GM12878 (cell line): ENCODE measurements around the gene FAM120B. TPM values are rescaled to one million over a fixed set of nuclear protein-coding genes. Genes with fewer than 3 reads are reported as not detected.

Experiments
- ATAC-seq: fragments of 200-7000 bp; cut with Tn5 transposase; 3 replicates; pipeline ENCODE4 v1.9.1; 2020; ENCODE audit warnings: mild to moderate bottlenecking, moderate library complexity
- BruUV-seq: library from RNA; stranded (reverse); fragments of 400-500 nt; replicated peaks from 2 replicates; lab custom pipeline; 2021; lab: Mats Ljungman, UMichigan
- CTCF ChIA-PET: fragments of 300-600 bp; sonication (Branson Sonifier 250); formaldehyde crosslinking; extraction: SDS; loops from one replicate; lab custom pipeline; 2021; ENCODE audit warnings: inconsistent platforms; lab: Yijun Ruan, JAX
- POLR2A ChIA-PET: fragments of 350-600 bp; formaldehyde crosslinking; extraction: SDS; loops from one replicate; lab custom pipeline; 2021; ENCODE audit warnings: inconsistent platforms; lab: Charles Lee
- RAD21 ChIA-PET: fragments of 300-600 bp; sonication (Branson Sonifier 250); formaldehyde crosslinking; loops from one replicate; lab custom pipeline; 2023; ENCODE audit warnings: antibody characterized with exemption; ENCODE audit not compliant: unreplicated experiment; lab: Charles Lee
- SMC1A ChIA-PET: fragments of 300-600 bp; sonication (Branson Sonifier 250); formaldehyde crosslinking; loops from one replicate; lab custom pipeline; 2023; ENCODE audit not compliant: unreplicated experiment, uncharacterized antibody; lab: Charles Lee
- DNase-seq: peaks from one replicate; pipeline ENCODE4 v3.0.0-alpha.2; 2011; ENCODE audit warnings: low read depth, low spot score
- FAIRE-seq: peaks from 3 replicates; lab custom pipeline; 2011; peaks lifted over from hg19 to GRCh38; lab: Jason Lieb, UNC
- H2AFZ ChIP-seq: 2 replicates; pipeline ENCODE4 v1.6.0; 2011; ENCODE audit warnings: low read depth, low read length, control low read depth; ENCODE audit not compliant: control insufficient read depth
- H3K27ac ChIP-seq: 2 replicates; pipeline ENCODE4 v1.5.1; 2011; ENCODE audit warnings: control low read depth; ENCODE audit not compliant: control insufficient read depth, insufficient read depth
- H3K27me3 ChIP-seq, 2 experiments: replicated peaks in 1 of 2; 2 replicates each; pipeline versions ENCODE4 v1.6.0 to v1.6.1; 2011; ENCODE audit warnings: low read length in 1 of 2; ENCODE audit not compliant: control insufficient read depth in 2 of 2, insufficient read depth in 2 of 2
- H3K36me3 ChIP-seq, 2 experiments: 2 replicates each; pipeline ENCODE4 v1.5.1; 2011; ENCODE audit warnings: low read length in 1 of 2; ENCODE audit not compliant: control insufficient read depth in 2 of 2, insufficient read depth in 2 of 2
- H3K4me1 ChIP-seq: 2 replicates; pipeline ENCODE4 v1.6.1; 2011; ENCODE audit warnings: mild to moderate bottlenecking, low read length, moderate library complexity, mixed read lengths; ENCODE audit not compliant: control insufficient read depth, insufficient read depth
- H3K4me2 ChIP-seq: 2 replicates; pipeline ENCODE4 v1.6.0; 2011; ENCODE audit warnings: control low read depth; ENCODE audit not compliant: control insufficient read depth, insufficient read depth
- H3K4me3 ChIP-seq: fragments of 200-600 bp; sonication (generic); 2 replicates; pipeline ENCODE4 v1.5.1; 2016
- H3K79me2 ChIP-seq: 2 replicates; pipeline ENCODE4 v1.6.0; 2011; ENCODE audit warnings: low read length; ENCODE audit not compliant: control insufficient read depth, insufficient read depth
- H3K9ac ChIP-seq: 2 replicates; pipeline ENCODE4 v1.8.0; 2011; ENCODE audit warnings: low read length, control low read depth, mixed read lengths; ENCODE audit not compliant: control insufficient read depth, insufficient read depth
- H3K9me3 ChIP-seq: replicated peaks from 3 replicates; pipeline ENCODE4 v1.5.1; 2011; ENCODE audit warnings: mild to moderate bottlenecking, low read length; ENCODE audit not compliant: control insufficient read depth, insufficient read depth
- H4K20me1 ChIP-seq: 2 replicates; pipeline ENCODE4 v1.6.0; 2011; ENCODE audit not compliant: control insufficient read depth, insufficient read depth
- BCL11A ChIP-seq: IDR thresholded peaks from 2 replicates; pipeline ENCODE4 v1.6.1; 2011; ENCODE audit warnings: low read depth, low read length
- BHLHE40 ChIP-seq, 2 experiments: fragments of 450-650 bp in 1 of 2; IDR thresholded peaks; 2 replicates each; pipeline ENCODE4 v1.6.1; 2011 to 2017; ENCODE audit warnings: low read depth in 2 of 2, borderline replicate concordance in 1 of 2, improper control_type of control experiment in 1 of 2, low read length in 1 of 2, mild to moderate bottlenecking in 1 of 2
- IRF4 ChIP-seq: IDR thresholded peaks from 2 replicates; pipeline ENCODE4 v1.6.1; 2011; ENCODE audit warnings: low read depth, low read length
- MYC ChIP-seq: IDR thresholded peaks from 2 replicates; pipeline ENCODE4 v1.6.1; 2011; ENCODE audit warnings: mild to moderate bottlenecking, low read length, moderate library complexity, inconsistent platforms; ENCODE audit not compliant: insufficient read depth, insufficient replicate concordance, insufficient read length, severe bottlenecking
- NFIC ChIP-seq: IDR thresholded peaks from 2 replicates; pipeline ENCODE4 v1.6.1; 2012; ENCODE audit warnings: low read depth, mild to moderate bottlenecking, inconsistent platforms, low read length, moderate library complexity
- NKRF ChIP-seq: fragments of 450-650 bp; conservative IDR thresholded peaks from 2 replicates; pipeline ENCODE4 v1.6.1; 2017; ENCODE audit warnings: mild to moderate bottlenecking, moderate library complexity
- PML ChIP-seq: IDR thresholded peaks from 2 replicates; pipeline ENCODE4 v1.6.1; 2012; ENCODE audit warnings: low read length, inconsistent platforms
- RB1 ChIP-seq: fragments of 450-650 bp; formaldehyde crosslinking; IDR thresholded peaks from 2 replicates; pipeline ENCODE4 v1.6.1; 2017; ENCODE audit warnings: mild to moderate bottlenecking, borderline replicate concordance
- RBBP5 ChIP-seq: fragments of 200-600 bp; sonication (generic); conservative IDR thresholded peaks from 2 replicates; pipeline ENCODE4 v1.6.1; 2016
- SIX5 ChIP-seq: IDR thresholded peaks from 2 replicates; pipeline ENCODE4 v1.6.1; 2011; ENCODE audit warnings: mild to moderate bottlenecking, low read depth, low read length, moderate library complexity; ENCODE audit not compliant: severe bottlenecking
- SKIL ChIP-seq: fragments of 450-650 bp; IDR thresholded peaks from 2 replicates; pipeline ENCODE4 v1.6.1; 2017; ENCODE audit warnings: mild to moderate bottlenecking, low read depth, inconsistent platforms; ENCODE audit not compliant: poor library complexity, severe bottlenecking
- ZNF207 ChIP-seq: fragments of 450-650 bp; IDR thresholded peaks from 2 replicates; pipeline ENCODE4 v1.6.1; 2014; ENCODE audit warnings: antibody characterized with exemption, mild to moderate bottlenecking, borderline replicate concordance
- ZNF217 ChIP-seq: fragments of 450-650 bp; IDR thresholded peaks from 2 replicates; pipeline ENCODE4 v1.6.1; 2017; ENCODE audit warnings: antibody characterized with exemption, mild to moderate bottlenecking
- WGBS: methylation state at CpG from one replicate; pipeline ENCODE4 v1.1.6; 2016; ENCODE audit warnings: low lambda C conversion rate; ENCODE audit not compliant: insufficient replicate concordance, insufficient coverage; ENCODE audit errors: missing lambda C conversion rate; 5-methylcytosine and 5-hydroxymethylcytosine counted together
- in situ Hi-C: fragments of 300-500 bp; cut with MboI; formaldehyde crosslinking; loops from 9 replicates; pipeline ENCODE4 v1.14.3; 2018; ENCODE audit warnings: mixed read lengths
- intact Hi-C: fragments of 100-400 bp; cut with micrococcal nuclease; formaldehyde crosslinking; loops from one replicate; pipeline ENCODE4 v1.14.2; 2022; ENCODE audit not compliant: unreplicated experiment
- polyA plus RNA-seq, 11 experiments: library from polyadenylated mRNA; depleted of rRNA in 4 of 11; unstranded in 6 of 11; stranded (reverse) in 5 of 11; fragments of >200 nt; fragmentation: Nextera tagmentation in 4 of 11; fragmentation: Illumina TruSeq in 1 of 11; extraction: Ambion mirVana in 4 of 11; extraction: Trizol in 1 of 11; gene quantifications; 1 replicate in 1 of 11; 2 replicates in 10 of 11; pipeline versions ENCODE4 v1.2.1 to v1.2.3, GENCODE V29; 2011 to 2016; ENCODE audit warnings: inconsistent platforms in 2 of 11, missing spikeins in 2 of 11, low read depth in 1 of 11
- total RNA-seq, 4 experiments: library from RNA; depleted of rRNA in 3 of 4; stranded (reverse); fragments of >200 nt in 3 of 4; fragmentation: Illumina TruSeq in 1 of 4; extraction: Trizol in 1 of 4; gene quantifications; 2 replicates each; pipeline versions ENCODE4 v1.2.1 to v1.2.3, GENCODE V29; 2013 to 2021
- TF ChIP-seq, protein P1 (sequence below): fragments of 450-650 bp; IDR thresholded peaks from 2 replicates; pipeline ENCODE4 v1.6.1; 2017; ENCODE audit warnings: antibody characterized with exemption, mild to moderate bottlenecking, moderate library complexity
- TF ChIP-seq, protein P2 (sequence below): fragments of 150-350 bp; IDR thresholded peaks from 2 replicates; pipeline ENCODE4 v1.6.1; 2014; ENCODE audit warnings: mild to moderate bottlenecking, low read depth, low read length

The FAM120B gene
- total and polyA plus RNA-seq, 10 of the 15 experiments (the other 5 are each of a cell fraction or from before 2014, with no cell fraction given) = 3.3 to 21.6 (median 15.3) TPM

GRCh38 chr6:170269151-170269845 is 37.3 kb upstream of the FAM120B start:
- no peak overlapping the region for H3K9ac ChIP-seq
- no peak for ATAC-seq
- H3K4me2 ChIP-seq = no peak overlapping the region
- in situ Hi-C loops (no loop called here), intact Hi-C loops (no loop called here)
- peaks cover 13% of the 10 kb centered on the region for H3K4me1 ChIP-seq
- no peak for DNase-seq
- no peak overlapping the region for H3K4me3 ChIP-seq
- no peak overlapping the region for H3K27ac ChIP-seq
- no peak overlapping the region for H2AFZ ChIP-seq
- no peaks in the 10 kb centered on the region; the same call in 2 of the 3 replicates for H3K9me3 ChIP-seq
- BruUV-seq = no TSS peak
- H3K36me3 ChIP-seq = no peaks in the 10 kb centered on the region
- H4K20me1 ChIP-seq = no peaks in the 10 kb centered on the region
- RAD21 ChIA-PET = no interaction called here
- SMC1A ChIA-PET = no interaction called here
- H3K27me3 ChIP-seq = no peaks in the 10 kb centered on the region
- POLR2A ChIA-PET = no interaction called here
- CTCF ChIA-PET = no interaction called here
- 83% methylated on average over 22 of the region's 22 CpGs for WGBS
- no peak for FAIRE-seq
- H3K79me2 ChIP-seq = no peaks in the 10 kb centered on the region
- TF ChIP-seq BHLHE40 (IDR thresholded peaks at IDR 0.05; ENCODE audit: borderline replicate concordance in 1 of 2, low read depth in 2 of 2, low read length in 1 of 2) (no peak), PML (no peak), NKRF (no peak), MYC (no peak), SIX5 (no peak), RBBP5 (no peak), SKIL (no peak), IRF4 (no peak), BCL11A (no peak), ZNF217 (no peak), ZNF207 (no peak), NFIC (no peak), RB1 (no peak)
- TF ChIP-seq, protein P1, sequence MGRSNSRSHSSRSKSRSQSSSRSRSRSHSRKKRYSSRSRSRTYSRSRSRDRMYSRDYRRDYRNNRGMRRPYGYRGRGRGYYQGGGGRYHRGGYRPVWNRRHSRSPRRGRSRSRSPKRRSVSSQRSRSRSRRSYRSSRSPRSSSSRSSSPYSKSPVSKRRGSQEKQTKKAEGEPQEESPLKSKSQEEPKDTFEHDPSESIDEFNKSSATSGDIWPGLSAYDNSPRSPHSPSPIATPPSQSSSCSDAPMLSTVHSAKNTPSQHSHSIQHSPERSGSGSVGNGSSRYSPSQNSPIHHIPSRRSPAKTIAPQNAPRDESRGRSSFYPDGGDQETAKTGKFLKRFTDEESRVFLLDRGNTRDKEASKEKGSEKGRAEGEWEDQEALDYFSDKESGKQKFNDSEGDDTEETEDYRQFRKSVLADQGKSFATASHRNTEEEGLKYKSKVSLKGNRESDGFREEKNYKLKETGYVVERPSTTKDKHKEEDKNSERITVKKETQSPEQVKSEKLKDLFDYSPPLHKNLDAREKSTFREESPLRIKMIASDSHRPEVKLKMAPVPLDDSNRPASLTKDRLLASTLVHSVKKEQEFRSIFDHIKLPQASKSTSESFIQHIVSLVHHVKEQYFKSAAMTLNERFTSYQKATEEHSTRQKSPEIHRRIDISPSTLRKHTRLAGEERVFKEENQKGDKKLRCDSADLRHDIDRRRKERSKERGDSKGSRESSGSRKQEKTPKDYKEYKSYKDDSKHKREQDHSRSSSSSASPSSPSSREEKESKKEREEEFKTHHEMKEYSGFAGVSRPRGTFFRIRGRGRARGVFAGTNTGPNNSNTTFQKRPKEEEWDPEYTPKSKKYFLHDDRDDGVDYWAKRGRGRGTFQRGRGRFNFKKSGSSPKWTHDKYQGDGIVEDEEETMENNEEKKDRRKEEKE = no peak
- TF ChIP-seq, protein P2, sequence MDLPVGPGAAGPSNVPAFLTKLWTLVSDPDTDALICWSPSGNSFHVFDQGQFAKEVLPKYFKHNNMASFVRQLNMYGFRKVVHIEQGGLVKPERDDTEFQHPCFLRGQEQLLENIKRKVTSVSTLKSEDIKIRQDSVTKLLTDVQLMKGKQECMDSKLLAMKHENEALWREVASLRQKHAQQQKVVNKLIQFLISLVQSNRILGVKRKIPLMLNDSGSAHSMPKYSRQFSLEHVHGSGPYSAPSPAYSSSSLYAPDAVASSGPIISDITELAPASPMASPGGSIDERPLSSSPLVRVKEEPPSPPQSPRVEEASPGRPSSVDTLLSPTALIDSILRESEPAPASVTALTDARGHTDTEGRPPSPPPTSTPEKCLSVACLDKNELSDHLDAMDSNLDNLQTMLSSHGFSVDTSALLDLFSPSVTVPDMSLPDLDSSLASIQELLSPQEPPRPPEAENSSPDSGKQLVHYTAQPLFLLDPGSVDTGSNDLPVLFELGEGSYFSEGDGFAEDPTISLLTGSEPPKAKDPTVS = no peak
